Gastrocnemius medialis (tissue), 4 donors: ENCODE results near the gene MYLK.

ENCODE experiments used
- POLR2A ChIP-seq, 2 donors: fragments of 450-650 bp; IDR thresholded peaks; one replicate each; pipeline ENCODE4 v1.6.1; 2017; ENCODE audit warnings: antibody characterized with exemption in 2 of 2, mild to moderate bottlenecking in 2 of 2, moderate library complexity in 2 of 2
- TF ChIP-seq, protein P1 (sequence below), 5 experiments: fragments of 450-650 bp in 3 of 5; fragments of 200-600 bp in 2 of 5; sonication (generic) in 2 of 5; IDR thresholded peaks in 4 of 5; conservative IDR thresholded peaks in 1 of 5; 1 replicate in 4 of 5; 2 replicates in 1 of 5; pipeline ENCODE4 v1.5.1; 2016 to 2019; ENCODE audit warnings: antibody characterized with exemption in 5 of 5, mild to moderate bottlenecking in 3 of 5, moderate library complexity in 3 of 5

DNA sequence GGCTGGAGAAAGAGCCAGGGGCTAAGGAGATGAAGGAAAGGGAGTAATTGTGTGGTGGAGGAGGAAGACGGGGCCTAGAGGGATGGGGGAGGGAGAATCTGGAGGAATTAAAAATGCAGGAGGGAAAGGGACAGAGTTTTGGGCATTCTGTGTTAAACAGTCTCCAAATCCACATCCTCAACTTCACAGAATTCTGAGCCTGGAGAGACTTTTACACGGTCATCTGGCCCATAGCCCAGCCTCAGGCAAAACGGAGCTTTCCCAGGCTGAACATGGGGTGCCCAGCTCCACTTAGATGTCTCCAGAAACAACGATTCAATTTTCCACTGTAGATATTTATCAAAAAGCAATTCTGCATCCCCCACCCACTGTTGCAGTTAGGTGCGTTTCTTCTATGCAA is 161.7 kb downstream of the MYLK start:
- TF ChIP-seq, protein P1, sequence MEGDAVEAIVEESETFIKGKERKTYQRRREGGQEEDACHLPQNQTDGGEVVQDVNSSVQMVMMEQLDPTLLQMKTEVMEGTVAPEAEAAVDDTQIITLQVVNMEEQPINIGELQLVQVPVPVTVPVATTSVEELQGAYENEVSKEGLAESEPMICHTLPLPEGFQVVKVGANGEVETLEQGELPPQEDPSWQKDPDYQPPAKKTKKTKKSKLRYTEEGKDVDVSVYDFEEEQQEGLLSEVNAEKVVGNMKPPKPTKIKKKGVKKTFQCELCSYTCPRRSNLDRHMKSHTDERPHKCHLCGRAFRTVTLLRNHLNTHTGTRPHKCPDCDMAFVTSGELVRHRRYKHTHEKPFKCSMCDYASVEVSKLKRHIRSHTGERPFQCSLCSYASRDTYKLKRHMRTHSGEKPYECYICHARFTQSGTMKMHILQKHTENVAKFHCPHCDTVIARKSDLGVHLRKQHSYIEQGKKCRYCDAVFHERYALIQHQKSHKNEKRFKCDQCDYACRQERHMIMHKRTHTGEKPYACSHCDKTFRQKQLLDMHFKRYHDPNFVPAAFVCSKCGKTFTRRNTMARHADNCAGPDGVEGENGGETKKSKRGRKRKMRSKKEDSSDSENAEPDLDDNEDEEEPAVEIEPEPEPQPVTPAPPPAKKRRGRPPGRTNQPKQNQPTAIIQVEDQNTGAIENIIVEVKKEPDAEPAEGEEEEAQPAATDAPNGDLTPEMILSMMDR (IDR thresholded peaks at IDR 0.05 in 4 of 5, conservative IDR thresholded peaks at IDR 0.05 in 1 of 5), result no peak
- no peak for TF ChIP-seq POLR2A (IDR thresholded peaks at IDR 0.05)
